GM12878 (cell line): ENCODE measurements around the gene PPL. TPM values are rescaled to one million over a fixed set of nuclear protein-coding genes. Genes with fewer than 3 reads are reported as not detected.

Experiments used
- ATAC-seq: fragments of 200-7000 bp; cut with Tn5 transposase; 3 replicates; pipeline ENCODE4 v1.9.1; 2020; ENCODE audit warnings: mild to moderate bottlenecking, moderate library complexity
- BruUV-seq: library from RNA; stranded (reverse); fragments of 400-500 nt; replicated peaks from 2 replicates; lab custom pipeline; 2021; lab: Mats Ljungman, UMichigan
- CTCF ChIA-PET: fragments of 300-600 bp; sonication (Branson Sonifier 250); formaldehyde crosslinking; extraction: SDS; loops from one replicate; lab custom pipeline; 2021; ENCODE audit warnings: inconsistent platforms; lab: Yijun Ruan, JAX
- POLR2A ChIA-PET: fragments of 350-600 bp; formaldehyde crosslinking; extraction: SDS; loops from one replicate; lab custom pipeline; 2021; ENCODE audit warnings: inconsistent platforms; lab: Charles Lee
- RAD21 ChIA-PET: fragments of 300-600 bp; sonication (Branson Sonifier 250); formaldehyde crosslinking; loops from one replicate; lab custom pipeline; 2023; ENCODE audit warnings: antibody characterized with exemption; ENCODE audit not compliant: unreplicated experiment; lab: Charles Lee
- SMC1A ChIA-PET: fragments of 300-600 bp; sonication (Branson Sonifier 250); formaldehyde crosslinking; loops from one replicate; lab custom pipeline; 2023; ENCODE audit not compliant: unreplicated experiment, uncharacterized antibody; lab: Charles Lee
- DNase-seq: peaks from one replicate; pipeline ENCODE4 v3.0.0-alpha.2; 2011; ENCODE audit warnings: low read depth, low spot score
- FAIRE-seq: peaks from 3 replicates; lab custom pipeline; 2011; peaks lifted over from hg19 to GRCh38; lab: Jason Lieb, UNC
- H2AFZ ChIP-seq: 2 replicates; pipeline ENCODE4 v1.6.0; 2011; ENCODE audit warnings: low read depth, low read length, control low read depth; ENCODE audit not compliant: control insufficient read depth
- H3K27ac ChIP-seq: 2 replicates; pipeline ENCODE4 v1.5.1; 2011; ENCODE audit warnings: control low read depth; ENCODE audit not compliant: control insufficient read depth, insufficient read depth
- H3K27me3 ChIP-seq, 2 experiments: replicated peaks in 1 of 2; 2 replicates each; pipeline versions ENCODE4 v1.6.0 to v1.6.1; 2011; ENCODE audit warnings: low read length in 1 of 2; ENCODE audit not compliant: control insufficient read depth in 2 of 2, insufficient read depth in 2 of 2
- H3K36me3 ChIP-seq, 2 experiments: 2 replicates each; pipeline ENCODE4 v1.5.1; 2011; ENCODE audit warnings: low read length in 1 of 2; ENCODE audit not compliant: control insufficient read depth in 2 of 2, insufficient read depth in 2 of 2
- H3K4me1 ChIP-seq: 2 replicates; pipeline ENCODE4 v1.6.1; 2011; ENCODE audit warnings: mild to moderate bottlenecking, low read length, moderate library complexity, mixed read lengths; ENCODE audit not compliant: control insufficient read depth, insufficient read depth
- H3K4me2 ChIP-seq: 2 replicates; pipeline ENCODE4 v1.6.0; 2011; ENCODE audit warnings: control low read depth; ENCODE audit not compliant: control insufficient read depth, insufficient read depth
- H3K4me3 ChIP-seq: fragments of 200-600 bp; sonication (generic); 2 replicates; pipeline ENCODE4 v1.5.1; 2016
- H3K79me2 ChIP-seq: 2 replicates; pipeline ENCODE4 v1.6.0; 2011; ENCODE audit warnings: low read length; ENCODE audit not compliant: control insufficient read depth, insufficient read depth
- H3K9ac ChIP-seq: 2 replicates; pipeline ENCODE4 v1.8.0; 2011; ENCODE audit warnings: low read length, control low read depth, mixed read lengths; ENCODE audit not compliant: control insufficient read depth, insufficient read depth
- H3K9me3 ChIP-seq: replicated peaks from 3 replicates; pipeline ENCODE4 v1.5.1; 2011; ENCODE audit warnings: mild to moderate bottlenecking, low read length; ENCODE audit not compliant: control insufficient read depth, insufficient read depth
- H4K20me1 ChIP-seq: 2 replicates; pipeline ENCODE4 v1.6.0; 2011; ENCODE audit not compliant: control insufficient read depth, insufficient read depth
- BHLHE40 ChIP-seq, 2 experiments: fragments of 450-650 bp in 1 of 2; IDR thresholded peaks; 2 replicates each; pipeline ENCODE4 v1.6.1; 2011 to 2017; ENCODE audit warnings: low read depth in 2 of 2, borderline replicate concordance in 1 of 2, improper control_type of control experiment in 1 of 2, low read length in 1 of 2, mild to moderate bottlenecking in 1 of 2
- FOS ChIP-seq: IDR thresholded peaks from 3 replicates; pipeline ENCODE4 v1.6.1; 2011; ENCODE audit warnings: borderline replicate concordance; ENCODE audit not compliant: insufficient read length; ENCODE audit errors: extremely low read depth
- HDAC6 ChIP-seq: fragments of 200-600 bp; sonication (generic); IDR thresholded peaks from one replicate; pipeline ENCODE4 v1.8.0; 2017; ENCODE audit warnings: antibody characterized with exemption; ENCODE audit not compliant: unreplicated experiment
- KDM1A ChIP-seq: fragments of 200-600 bp; sonication (generic); IDR thresholded peaks from 2 replicates; pipeline ENCODE4 v1.6.1; 2016; ENCODE audit warnings: borderline replicate concordance
- LARP7 ChIP-seq: fragments of 450-650 bp; IDR thresholded peaks from 2 replicates; pipeline ENCODE4 v1.6.1; 2017; ENCODE audit warnings: mild to moderate bottlenecking
- MYB ChIP-seq: fragments of 150-350 bp; IDR thresholded peaks from 2 replicates; pipeline ENCODE4 v1.6.1; 2014; ENCODE audit warnings: mild to moderate bottlenecking, low read depth, low read length, borderline replicate concordance
- NKRF ChIP-seq: fragments of 450-650 bp; conservative IDR thresholded peaks from 2 replicates; pipeline ENCODE4 v1.6.1; 2017; ENCODE audit warnings: mild to moderate bottlenecking, moderate library complexity
- NR2C1 ChIP-seq: fragments of 450-650 bp; IDR thresholded peaks from 2 replicates; pipeline ENCODE4 v1.6.1; 2017; ENCODE audit warnings: antibody characterized with exemption, mild to moderate bottlenecking, moderate library complexity
- RELB ChIP-seq: fragments of 450-650 bp; IDR thresholded peaks from 2 replicates; pipeline ENCODE4 v1.6.1; 2017; ENCODE audit warnings: low read depth, mild to moderate bottlenecking, moderate library complexity
- RUNX3 ChIP-seq: IDR thresholded peaks from 2 replicates; pipeline ENCODE4 v1.6.1; 2012; ENCODE audit warnings: low read length, inconsistent platforms
- SIN3A ChIP-seq: IDR thresholded peaks from 2 replicates; pipeline ENCODE4 v1.6.1; 2012; ENCODE audit warnings: low read depth, low read length, improper control_type of control experiment
- SREBF2 ChIP-seq: IDR thresholded peaks from 2 replicates; pipeline ENCODE4 v1.6.1; 2012; ENCODE audit warnings: mild to moderate bottlenecking, low read length
- ZBTB11 ChIP-seq: fragments of 450-650 bp; formaldehyde crosslinking; IDR thresholded peaks from 2 replicates; pipeline ENCODE4 v1.5.0; 2022; ENCODE audit warnings: mild to moderate bottlenecking, missing genetic modification characterization
- ZBTB33 ChIP-seq: fragments of 450-650 bp; IDR thresholded peaks from 2 replicates; pipeline ENCODE4 v1.6.1; 2017; ENCODE audit warnings: mild to moderate bottlenecking
- WGBS: methylation state at CpG from one replicate; pipeline ENCODE4 v1.1.6; 2016; ENCODE audit warnings: low lambda C conversion rate; ENCODE audit not compliant: insufficient replicate concordance, insufficient coverage; ENCODE audit errors: missing lambda C conversion rate; 5-methylcytosine and 5-hydroxymethylcytosine counted together
- in situ Hi-C: fragments of 300-500 bp; cut with MboI; formaldehyde crosslinking; loops from 9 replicates; pipeline ENCODE4 v1.14.3; 2018; ENCODE audit warnings: mixed read lengths
- intact Hi-C: fragments of 100-400 bp; cut with micrococcal nuclease; formaldehyde crosslinking; loops from one replicate; pipeline ENCODE4 v1.14.2; 2022; ENCODE audit not compliant: unreplicated experiment
- polyA plus RNA-seq, 11 experiments: library from polyadenylated mRNA; depleted of rRNA in 4 of 11; unstranded in 6 of 11; stranded (reverse) in 5 of 11; fragments of >200 nt; fragmentation: Nextera tagmentation in 4 of 11; fragmentation: Illumina TruSeq in 1 of 11; extraction: Ambion mirVana in 4 of 11; extraction: Trizol in 1 of 11; gene quantifications; 1 replicate in 1 of 11; 2 replicates in 10 of 11; pipeline versions ENCODE4 v1.2.1 to v1.2.3, GENCODE V29; 2011 to 2016; ENCODE audit warnings: inconsistent platforms in 2 of 11, missing spikeins in 2 of 11, low read depth in 1 of 11
- total RNA-seq, 4 experiments: library from RNA; depleted of rRNA in 3 of 4; stranded (reverse); fragments of >200 nt in 3 of 4; fragmentation: Illumina TruSeq in 1 of 4; extraction: Trizol in 1 of 4; gene quantifications; 2 replicates each; pipeline versions ENCODE4 v1.2.1 to v1.2.3, GENCODE V29; 2013 to 2021

Gene PPL
- total and polyA plus RNA-seq, 10 of the 15 experiments (the other 5 are each of a cell fraction or from before 2014, with no cell fraction given): 0.03 to 0.47 (median 0.05) TPM; not detected in 2

DNA sequence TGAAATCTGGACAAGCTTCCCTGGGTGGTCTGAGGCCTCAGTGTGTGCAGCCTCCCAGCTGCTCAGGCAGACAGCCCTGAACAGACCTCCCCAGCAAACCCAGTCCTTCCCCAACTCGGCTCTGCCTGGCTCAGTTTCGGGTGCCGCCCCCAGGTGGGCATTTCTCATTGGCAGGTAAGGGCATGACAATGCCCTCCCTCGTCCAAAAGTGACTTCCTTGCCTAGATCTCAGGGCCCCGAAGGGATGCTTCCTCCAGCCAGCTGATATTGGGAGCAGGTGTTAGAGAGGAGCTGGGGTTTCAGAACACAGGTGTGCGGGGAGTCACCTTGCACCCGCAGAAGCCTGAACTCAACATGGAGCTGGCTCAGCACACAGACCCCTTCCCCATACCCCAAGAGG, 3.8 kb upstream of the PPL start:
- intact Hi-C loops: no loop called here
- no peaks in the 10 kb centered on the region for H3K36me3 ChIP-seq
- SMC1A ChIA-PET: no interaction called here
- FAIRE-seq: no peak
- CTCF ChIA-PET: no interaction called here
- peaks cover 0 to 12% of the 10 kb centered on the region in 2 experiments; a peak in 3 of 4 replicates for H3K27me3 ChIP-seq
- no peak overlapping the region for H3K4me2 ChIP-seq
- no peaks in the 10 kb centered on the region for H3K9me3 ChIP-seq
- no peaks in the 10 kb centered on the region for H3K4me1 ChIP-seq
- no TSS peak for BruUV-seq
- ATAC-seq: no peak
- H3K79me2 ChIP-seq: no peaks in the 10 kb centered on the region
- H3K4me3 ChIP-seq: no peak overlapping the region
- no peaks in the 10 kb centered on the region; the same call in 1 of the 2 replicates for H4K20me1 ChIP-seq
- WGBS: 26% methylated on average over 7 of the region's 7 CpGs
- POLR2A ChIA-PET: no interaction called here
- H2AFZ ChIP-seq: no peak overlapping the region
- no peak overlapping the region for H3K9ac ChIP-seq
- DNase-seq: no peak
- in situ Hi-C loops: no loop called here
- RAD21 ChIA-PET: no interaction called here
- H3K27ac ChIP-seq: no peak overlapping the region
- no peak for TF ChIP-seq RELB
- TF ChIP-seq FOS: no peak
- no peak for TF ChIP-seq SIN3A
- TF ChIP-seq KDM1A: no peak
- TF ChIP-seq NKRF: no peak
- TF ChIP-seq HDAC6: no peak
- no peak for TF ChIP-seq BHLHE40 (IDR thresholded peaks at IDR 0.05; ENCODE audit: borderline replicate concordance in 1 of 2, low read depth in 2 of 2, low read length in 1 of 2)
- TF ChIP-seq SREBF2: no peak
- TF ChIP-seq ZBTB11 (CRISPR knock-in tag): no peak
- TF ChIP-seq ZBTB33: no peak
- TF ChIP-seq MYB: no peak
- TF ChIP-seq LARP7: no peak
- TF ChIP-seq RUNX3: no peak
- no peak for TF ChIP-seq NR2C1
